HL-60 (cell line): Measurements from ENCODE around the gene FAM222B.

Experiments
- SPI1 ChIP-seq: IDR thresholded peaks from 2 replicates; pipeline ENCODE4 v1.6.1; 2012; ENCODE audit warnings: low read depth, mild to moderate bottlenecking, borderline replicate concordance
- TF ChIP-seq, protein P1 (sequence below): IDR thresholded peaks from one replicate; pipeline ENCODE4 v1.5.1; 2011; ENCODE audit warnings: low read length, control low read depth, inconsistent platforms; ENCODE audit not compliant: insufficient read depth

GRCh38 chr17:28725660-28726225, 116.8 kb downstream of the FAM222B start:
- TF ChIP-seq, protein P1, sequence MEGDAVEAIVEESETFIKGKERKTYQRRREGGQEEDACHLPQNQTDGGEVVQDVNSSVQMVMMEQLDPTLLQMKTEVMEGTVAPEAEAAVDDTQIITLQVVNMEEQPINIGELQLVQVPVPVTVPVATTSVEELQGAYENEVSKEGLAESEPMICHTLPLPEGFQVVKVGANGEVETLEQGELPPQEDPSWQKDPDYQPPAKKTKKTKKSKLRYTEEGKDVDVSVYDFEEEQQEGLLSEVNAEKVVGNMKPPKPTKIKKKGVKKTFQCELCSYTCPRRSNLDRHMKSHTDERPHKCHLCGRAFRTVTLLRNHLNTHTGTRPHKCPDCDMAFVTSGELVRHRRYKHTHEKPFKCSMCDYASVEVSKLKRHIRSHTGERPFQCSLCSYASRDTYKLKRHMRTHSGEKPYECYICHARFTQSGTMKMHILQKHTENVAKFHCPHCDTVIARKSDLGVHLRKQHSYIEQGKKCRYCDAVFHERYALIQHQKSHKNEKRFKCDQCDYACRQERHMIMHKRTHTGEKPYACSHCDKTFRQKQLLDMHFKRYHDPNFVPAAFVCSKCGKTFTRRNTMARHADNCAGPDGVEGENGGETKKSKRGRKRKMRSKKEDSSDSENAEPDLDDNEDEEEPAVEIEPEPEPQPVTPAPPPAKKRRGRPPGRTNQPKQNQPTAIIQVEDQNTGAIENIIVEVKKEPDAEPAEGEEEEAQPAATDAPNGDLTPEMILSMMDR: no peak
- no peak for TF ChIP-seq SPI1
